ENCODE results near the gene SCAF1.

DNA sequence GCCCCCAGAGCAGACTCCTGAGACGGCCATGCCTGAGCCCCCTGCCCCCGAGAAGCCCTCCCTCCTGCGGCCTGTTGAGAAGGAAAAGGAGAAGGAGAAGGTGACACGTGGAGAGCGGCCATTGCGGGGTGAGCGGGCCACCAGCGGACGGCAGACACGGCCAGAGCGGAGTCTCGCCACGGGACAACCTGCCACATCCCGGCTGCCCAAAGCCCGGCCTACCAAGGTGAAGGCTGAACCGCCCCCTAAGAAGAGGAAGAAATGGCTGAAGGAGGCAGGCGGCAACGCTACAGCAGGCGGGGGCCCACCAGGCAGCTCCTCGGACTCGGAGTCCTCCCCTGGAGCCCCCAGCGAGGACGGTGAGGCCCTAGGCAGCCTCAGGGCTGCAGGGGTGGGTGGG is 26.1 kb upstream of the SCAF1 start:
- no peak for TF ChIP-seq KLF5 (IDR thresholded peaks at IDR 0.05; ENCODE audit: partially characterized antibody)
- no peak for TF ChIP-seq EZH2 (IDR thresholded peaks at IDR 0.05; ENCODE audit: borderline replicate concordance, control insufficient read depth, low read depth, low read length)
- TF ChIP-seq, protein P1, sequence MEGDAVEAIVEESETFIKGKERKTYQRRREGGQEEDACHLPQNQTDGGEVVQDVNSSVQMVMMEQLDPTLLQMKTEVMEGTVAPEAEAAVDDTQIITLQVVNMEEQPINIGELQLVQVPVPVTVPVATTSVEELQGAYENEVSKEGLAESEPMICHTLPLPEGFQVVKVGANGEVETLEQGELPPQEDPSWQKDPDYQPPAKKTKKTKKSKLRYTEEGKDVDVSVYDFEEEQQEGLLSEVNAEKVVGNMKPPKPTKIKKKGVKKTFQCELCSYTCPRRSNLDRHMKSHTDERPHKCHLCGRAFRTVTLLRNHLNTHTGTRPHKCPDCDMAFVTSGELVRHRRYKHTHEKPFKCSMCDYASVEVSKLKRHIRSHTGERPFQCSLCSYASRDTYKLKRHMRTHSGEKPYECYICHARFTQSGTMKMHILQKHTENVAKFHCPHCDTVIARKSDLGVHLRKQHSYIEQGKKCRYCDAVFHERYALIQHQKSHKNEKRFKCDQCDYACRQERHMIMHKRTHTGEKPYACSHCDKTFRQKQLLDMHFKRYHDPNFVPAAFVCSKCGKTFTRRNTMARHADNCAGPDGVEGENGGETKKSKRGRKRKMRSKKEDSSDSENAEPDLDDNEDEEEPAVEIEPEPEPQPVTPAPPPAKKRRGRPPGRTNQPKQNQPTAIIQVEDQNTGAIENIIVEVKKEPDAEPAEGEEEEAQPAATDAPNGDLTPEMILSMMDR (IDR thresholded peaks at IDR 0.05 in 2 of 3, conservative IDR thresholded peaks at IDR 0.05 in 1 of 3; ENCODE audit: control insufficient read depth in 2 of 3, extremely low read depth in 1 of 3, insufficient read depth in 1 of 3, low read depth in 3 of 3, low read length in 3 of 3) = no peak
- no peak for TF ChIP-seq JUNB (IDR thresholded peaks at IDR 0.05)
- no peak for TF ChIP-seq IKZF2 (IDR thresholded peaks at IDR 0.05)
